SH-SY5Y (cell line): ENCODE results near the gene SPAG17.

Source experiments
- GATA2 ChIP-seq: IDR thresholded peaks from 2 replicates; pipeline ENCODE4 v1.6.1; 2011; ENCODE audit warnings: mild to moderate bottlenecking, low read depth, low read length
- GATA3 ChIP-seq: IDR thresholded peaks from 2 replicates; pipeline ENCODE4 v1.6.1; 2011; ENCODE audit warnings: low read depth, mild to moderate bottlenecking, low read length, moderate library complexity

The SPAG17 gene

DNA sequence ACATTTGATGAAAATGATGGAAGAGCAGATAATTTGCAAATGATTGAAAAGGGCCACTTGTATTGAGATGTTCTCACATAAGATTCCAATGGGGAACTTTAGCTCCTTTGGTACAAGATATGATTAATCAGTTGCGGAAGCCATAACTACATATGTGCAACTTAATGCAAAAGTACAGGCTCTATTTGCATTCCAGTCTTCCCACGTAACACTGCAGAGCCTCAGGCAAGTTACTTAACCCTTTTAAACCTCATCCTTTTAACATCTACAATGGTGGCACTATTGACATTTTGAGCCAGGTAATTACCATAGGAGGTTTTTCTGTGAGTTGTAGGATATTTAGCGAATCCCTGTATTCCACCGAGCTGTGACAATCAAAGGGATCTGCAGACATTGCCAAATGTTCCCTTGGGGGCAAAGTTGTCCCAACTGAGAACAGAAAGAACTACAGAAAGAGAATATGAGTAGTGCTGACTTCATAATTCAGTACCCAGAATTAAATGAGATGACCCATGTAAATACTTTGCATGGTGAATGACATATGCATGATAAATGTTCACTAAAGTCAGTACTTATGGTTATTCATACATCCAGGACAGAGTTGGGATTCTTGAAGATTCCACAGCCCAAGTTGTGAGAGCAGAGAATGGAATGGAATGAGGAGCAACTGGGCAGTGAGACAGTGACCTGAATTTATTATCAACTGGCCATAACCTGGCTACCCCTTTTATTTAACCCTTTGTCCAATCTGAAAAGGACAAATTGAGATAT is 62.6 kb downstream of the SPAG17 start:
- no peak for TF ChIP-seq GATA2
- TF ChIP-seq GATA3: no peak

DNA sequence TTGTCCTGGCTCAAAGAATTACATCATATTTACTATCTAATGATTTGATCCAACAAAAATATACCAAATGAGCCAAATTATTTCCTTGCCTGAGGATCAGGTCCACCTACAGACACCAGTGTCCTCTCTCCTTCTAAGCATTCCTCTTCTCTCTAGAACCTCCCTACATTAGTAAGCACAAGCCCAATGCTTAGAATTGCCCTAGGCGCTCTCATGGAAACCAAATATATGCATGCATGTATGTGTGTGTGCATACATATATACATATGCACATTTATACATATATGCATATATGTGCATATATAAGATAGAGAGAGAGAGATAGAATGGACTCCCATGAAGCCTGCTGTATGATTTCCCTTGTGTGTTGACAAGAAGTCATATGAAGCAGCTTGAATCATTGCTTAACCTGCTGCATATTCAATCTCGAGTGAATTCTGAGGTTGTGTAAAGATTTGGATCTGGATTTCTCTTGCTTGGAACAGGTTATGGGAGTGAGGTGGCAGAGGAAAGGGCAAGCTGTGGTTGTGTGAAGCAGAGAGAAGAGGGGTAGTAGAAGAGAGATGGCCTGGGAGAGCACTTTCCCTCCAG is 66.1 kb downstream of the SPAG17 start:
- TF ChIP-seq GATA3 (no peak), GATA2 (no peak)

DNA sequence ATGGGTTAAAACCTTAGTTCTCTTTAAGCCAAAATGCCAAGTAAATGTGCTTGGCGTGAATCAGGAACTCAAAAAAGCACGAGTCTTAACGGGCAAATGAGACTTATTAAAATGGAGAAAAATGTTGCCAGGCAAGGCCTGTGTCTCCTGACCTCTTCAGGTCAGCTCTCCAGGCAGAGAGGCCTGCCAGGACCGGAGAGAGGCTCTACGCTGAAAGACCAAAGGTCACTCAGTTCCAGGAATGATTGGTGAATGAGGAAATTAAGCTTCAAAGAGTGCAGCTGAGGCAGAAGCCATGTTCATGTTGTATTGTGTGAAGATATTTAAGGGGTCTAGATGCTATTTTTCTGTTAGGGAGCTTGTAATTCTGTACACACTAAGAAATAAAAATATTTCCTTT is 66.6 kb downstream of the SPAG17 start:
- TF ChIP-seq GATA3 (no peak), GATA2 (no peak)

DNA sequence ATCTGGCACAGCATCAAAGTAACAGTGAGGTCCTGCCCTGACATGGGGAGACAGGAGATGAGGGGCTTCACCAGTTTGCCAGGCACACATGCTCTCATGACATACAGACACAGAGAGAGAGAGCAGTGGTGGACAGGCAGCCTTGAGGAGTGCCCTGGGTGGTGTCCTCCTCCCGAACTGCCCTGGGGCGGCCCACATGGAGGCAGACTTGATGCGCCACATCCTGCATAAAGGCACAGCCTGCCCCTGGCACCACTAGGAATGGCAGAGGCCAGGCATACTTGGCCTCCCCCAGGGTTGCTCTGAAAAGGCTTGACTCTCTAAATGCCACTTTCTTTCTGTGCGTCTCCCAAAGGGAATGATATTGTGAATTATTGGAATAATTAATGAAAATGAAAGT is 67.5 kb downstream of the SPAG17 start:
- TF ChIP-seq GATA3 (no peak), GATA2 (no peak)

DNA sequence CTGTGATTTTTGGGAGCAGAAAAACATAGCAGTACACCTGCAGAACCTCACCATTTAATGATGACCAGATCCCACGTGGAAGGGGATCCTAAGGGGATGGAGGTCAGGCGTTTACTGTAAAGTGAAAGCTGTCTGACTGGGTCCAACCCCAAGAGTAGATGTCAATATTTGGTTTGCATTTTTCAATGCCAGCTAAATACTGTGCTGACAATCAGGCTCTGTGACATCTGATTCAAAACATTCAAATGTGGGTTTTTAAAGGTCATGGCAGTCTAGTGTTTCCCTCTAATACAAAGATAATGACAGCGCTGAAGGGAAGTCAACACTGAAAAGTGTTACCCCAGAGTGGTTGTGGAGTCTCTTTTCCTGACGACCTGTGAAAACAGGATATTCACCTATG is 68.1 kb downstream of the SPAG17 start:
- TF ChIP-seq GATA3 (no peak), GATA2 (no peak)

DNA sequence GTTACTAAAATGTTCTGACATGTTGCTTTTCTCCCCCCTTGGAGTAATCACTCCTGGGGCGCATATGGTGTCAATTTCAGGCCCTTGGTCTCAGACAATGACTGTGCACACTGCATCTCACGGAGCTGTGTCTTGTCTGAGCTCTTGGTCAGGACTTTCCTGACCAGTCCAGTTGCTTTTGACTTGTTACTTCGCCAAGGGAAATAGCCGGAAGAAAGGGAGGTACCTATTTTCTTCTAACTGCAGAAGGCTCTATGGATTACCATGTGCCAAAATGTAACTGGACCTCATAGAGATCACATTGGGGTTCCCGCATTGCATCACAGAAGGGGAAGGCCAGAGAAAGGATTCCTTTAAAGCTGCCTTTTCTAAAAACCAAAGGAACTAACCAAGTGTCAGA is 68.6 kb downstream of the SPAG17 start:
- TF ChIP-seq GATA3 (no peak), GATA2 (no peak)

DNA sequence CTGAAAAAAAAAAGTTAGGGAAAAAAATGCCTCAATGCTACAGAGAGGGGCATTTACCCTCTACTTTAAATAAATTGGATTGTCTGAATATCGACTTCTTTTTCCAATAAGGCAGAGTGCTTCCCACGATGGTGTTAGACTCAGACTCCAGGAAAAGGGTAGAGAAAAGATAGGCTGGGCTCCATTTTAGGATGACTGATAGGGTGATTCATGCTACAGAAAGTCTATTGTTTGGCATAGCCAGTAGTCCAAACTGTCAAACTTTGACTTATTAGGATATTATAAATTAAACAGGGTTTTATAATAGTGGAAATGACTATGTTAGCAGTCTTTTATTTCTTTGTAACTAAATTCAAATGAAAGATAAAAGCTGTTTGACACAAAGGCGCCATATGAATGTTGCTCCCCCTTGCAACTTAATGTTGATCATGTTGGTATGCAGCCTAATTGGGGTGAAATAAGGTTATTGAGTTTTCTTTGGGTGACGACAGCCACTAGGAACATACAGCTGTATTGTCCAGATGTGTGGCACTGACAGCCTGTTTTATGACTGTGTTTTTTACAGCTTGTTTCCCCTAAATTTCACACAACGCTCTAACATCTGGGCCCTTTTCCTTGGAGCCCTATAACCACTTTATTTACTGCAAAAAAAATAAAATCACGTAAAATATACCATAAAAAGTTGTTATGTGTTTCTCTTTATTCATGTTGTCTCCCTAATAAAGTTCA is 69.3 kb downstream of the SPAG17 start:
- TF ChIP-seq GATA3 (no peak), GATA2 (no peak)

DNA sequence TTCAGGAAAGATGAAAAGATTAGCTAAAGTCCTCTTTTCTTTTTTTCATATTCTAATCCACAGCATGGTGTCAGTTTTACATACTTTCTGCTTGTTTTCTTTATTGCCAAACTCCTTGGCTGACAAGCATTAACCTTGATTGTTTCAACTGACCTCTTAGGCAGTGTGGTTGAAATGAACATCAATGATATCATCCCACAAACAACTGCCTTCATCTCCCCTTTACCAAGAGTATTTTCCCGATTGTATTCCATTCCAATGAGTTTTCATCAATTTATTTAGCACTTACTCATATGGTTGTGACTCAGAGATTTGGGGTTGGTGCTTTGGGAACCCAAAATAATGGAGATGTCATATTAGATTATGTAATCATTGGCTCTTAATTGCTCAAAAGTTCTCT is 71.8 kb downstream of the SPAG17 start:
- TF ChIP-seq GATA3: no peak
- TF ChIP-seq GATA2: no peak

DNA sequence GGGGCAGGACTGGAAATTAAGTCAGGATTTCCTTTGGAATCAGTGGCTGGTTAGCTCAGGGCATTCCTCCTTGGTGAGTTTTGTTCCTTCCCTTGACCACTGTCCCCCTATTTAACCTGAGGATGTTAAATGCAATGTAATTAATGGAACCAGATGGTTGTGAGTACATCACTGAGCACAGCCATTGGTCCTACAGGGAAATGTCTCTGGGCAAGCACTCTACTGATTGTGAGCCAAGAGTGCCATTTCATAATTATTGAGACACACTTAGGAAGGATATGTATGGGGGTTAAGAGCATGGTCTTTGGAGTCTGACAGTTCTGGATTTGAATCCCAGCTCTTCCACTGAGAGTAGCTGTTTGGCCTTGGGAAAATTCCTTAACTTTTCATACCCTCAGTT is 74.4 kb downstream of the SPAG17 start:
- TF ChIP-seq GATA2 (no peak), GATA3 (no peak)

DNA sequence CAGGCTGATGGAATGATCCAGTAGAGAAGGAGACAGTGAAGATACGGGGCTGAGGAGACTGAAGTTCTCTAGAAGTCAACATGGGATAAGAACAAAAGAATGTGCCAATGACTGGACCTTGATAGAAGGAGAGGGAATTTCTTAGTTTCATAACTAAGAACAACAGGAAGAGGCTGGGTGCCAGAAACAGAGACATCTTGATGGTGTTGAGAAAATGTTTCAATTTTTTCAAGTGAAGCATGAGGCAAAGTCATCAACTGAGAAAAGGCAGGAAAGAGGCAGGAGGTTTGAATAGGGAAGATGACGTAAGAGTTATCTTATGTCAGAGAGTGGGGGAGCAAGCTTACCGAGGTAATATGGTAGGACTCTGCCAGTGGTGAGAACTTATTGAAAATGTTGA is 80.1 kb downstream of the SPAG17 start:
- no peak for TF ChIP-seq GATA2
- no peak for TF ChIP-seq GATA3

DNA sequence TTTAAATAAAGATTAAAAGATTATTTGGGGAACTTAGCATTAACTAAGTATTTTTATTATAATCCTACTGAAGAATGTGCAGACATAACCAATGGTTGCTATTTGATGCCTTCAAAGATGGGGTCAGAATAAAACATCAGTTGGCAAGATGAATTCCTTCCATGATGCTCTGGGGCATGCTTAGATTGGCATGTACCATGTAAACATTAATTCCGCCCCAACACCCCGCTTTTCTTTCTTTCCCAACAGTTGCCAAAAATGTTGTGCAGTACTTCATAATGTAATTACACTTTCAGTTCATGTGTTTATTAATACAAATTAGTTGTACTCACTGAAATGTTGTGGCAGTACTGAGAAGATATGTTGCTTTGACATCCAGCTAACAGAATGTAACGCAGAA is 82.6 kb downstream of the SPAG17 start:
- TF ChIP-seq GATA2: no peak
- no peak for TF ChIP-seq GATA3

DNA sequence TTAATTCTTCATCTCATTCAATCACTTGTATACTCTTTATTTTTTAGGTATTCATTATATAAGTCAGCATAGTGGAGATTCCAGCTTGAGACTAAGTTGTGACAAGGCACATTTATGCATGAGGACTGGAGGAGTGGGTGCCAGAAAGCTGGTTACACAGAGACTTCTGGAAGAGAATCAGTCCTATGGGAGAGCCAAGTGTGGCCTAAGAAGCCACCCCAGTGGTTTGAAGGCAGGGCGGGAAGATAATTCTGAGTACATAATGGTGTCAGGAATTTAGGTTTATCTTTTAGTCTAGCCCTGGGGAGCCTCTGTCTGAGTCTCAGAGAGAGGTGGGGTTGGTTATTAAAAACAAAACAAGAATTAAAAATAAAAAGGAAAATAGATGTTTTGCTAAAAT is 83.0 kb downstream of the SPAG17 start:
- no peak for TF ChIP-seq GATA2
- no peak for TF ChIP-seq GATA3

DNA sequence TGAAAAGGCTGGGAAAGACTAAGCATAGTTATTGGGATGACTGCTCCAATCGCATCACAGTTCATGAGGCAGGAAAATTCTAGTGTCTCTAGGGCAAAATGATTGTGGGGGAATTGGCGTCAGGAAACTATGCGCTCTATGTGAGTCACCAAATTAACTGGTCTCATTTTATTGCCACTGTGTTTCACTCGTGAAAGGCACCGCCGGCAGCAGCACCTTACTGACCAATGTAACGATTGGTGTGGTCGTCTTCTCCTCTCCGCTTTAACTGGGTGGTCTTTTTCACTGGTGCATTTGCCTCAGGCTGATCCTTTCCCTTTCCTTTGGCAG is 83.5 kb downstream of the SPAG17 start:
- TF ChIP-seq GATA3: no peak
- no peak for TF ChIP-seq GATA2

DNA sequence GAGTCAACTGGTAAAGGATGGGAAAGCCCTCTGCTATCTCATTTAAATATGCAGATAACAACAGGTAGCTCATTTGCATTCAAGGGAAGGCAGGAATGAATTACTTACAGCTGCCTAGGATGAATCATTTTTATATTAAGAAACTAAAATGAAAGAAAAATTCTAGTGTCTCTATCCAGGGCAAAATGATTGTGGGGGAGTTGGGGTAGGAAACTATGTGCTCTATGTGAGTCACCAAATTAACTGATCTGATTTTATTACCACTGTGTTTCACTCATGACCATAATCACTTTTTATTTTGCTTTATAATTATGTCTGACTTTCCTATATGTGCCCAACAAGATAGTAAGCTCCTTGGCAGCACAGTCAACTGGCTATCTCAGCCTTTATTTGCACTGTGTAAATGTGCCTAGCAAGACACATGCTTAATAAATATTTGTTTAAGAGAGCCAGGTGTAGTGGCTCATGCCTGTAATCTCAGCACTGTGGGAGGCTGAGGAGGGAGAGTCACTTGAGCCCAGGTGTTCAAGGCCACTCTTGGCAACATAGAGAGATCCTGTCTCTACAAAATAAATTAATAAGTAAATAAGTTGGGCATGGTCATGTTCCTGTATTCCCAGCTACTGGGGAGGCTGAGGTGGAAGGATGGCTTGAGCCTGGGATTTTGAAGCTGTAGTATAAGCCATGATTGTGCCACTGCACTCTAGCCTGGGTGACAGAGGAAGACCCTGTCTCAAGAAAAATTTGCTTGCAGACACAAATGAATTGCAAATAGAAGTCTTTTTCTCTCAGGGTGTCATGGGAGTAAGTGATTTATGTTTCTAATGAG is 84.1 kb downstream of the SPAG17 start:
- no peak for TF ChIP-seq GATA2
- no peak for TF ChIP-seq GATA3

DNA sequence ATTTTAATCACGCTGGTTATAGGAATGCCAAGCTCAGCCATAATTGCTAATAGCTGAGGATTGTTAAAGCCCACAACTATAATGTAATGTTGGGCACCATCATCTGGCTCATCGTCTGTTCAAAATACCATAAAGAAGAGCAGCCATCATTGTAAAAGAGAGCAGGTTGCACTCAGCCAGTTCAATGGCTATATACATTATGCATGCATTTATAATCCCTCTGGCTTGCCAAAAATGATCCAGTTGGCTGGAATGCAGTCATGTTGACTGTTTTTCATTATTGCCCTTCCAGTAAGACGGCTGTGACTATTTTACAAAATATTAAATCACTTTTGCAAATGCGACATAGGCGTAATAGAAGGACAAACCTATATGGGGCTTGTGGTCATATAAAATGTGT is 85.3 kb downstream of the SPAG17 start:
- no peak for TF ChIP-seq GATA3
- no peak for TF ChIP-seq GATA2
